ENCODE measurements around the gene IGFLR1. TPM values are rescaled to one million over a fixed set of nuclear protein-coding genes. Genes with fewer than 3 reads are reported as not detected.

Gene IGFLR1
- total and polyA plus RNA-seq, 8 donors, result 1.3 to 17.3 (median 7.3) TPM

- Histone ChIP-seq H3K27ac (no peak overlapping the region), H3K4me3 (no peak overlapping the region), H3K9me3 (no peaks in the 10 kb centered on the region), H3K4me1 (no peaks in the 10 kb centered on the region), H3K27me3 (no peaks in the 10 kb centered on the region), H3K36me3 (no peaks in the 10 kb centered on the region)
- FAIRE-seq (no peak), ATAC-seq (no peak), DNase-seq (no peak)
- WGBS, 2 donors, result 93 to 94% methylated on average over 10 of the region's 10 CpGs
- TF ChIP-seq CTCF (IDR thresholded peaks at IDR 0.05), result no peak
- intact Hi-C loops (cut with DNase I), result no loop called here
These were observed 43.0 kb upstream of the IGFLR1 start for GRCh38 chr19:35785339-35785627.

GRCh38 chr19:35784503-35785338, 42.5 kb upstream of the IGFLR1 start:
- TF ChIP-seq CTCF (IDR thresholded peaks at IDR 0.05), result no peak
- intact Hi-C loops (cut with DNase I), result no loop called here
- no peaks in the 10 kb centered on the region for H3K36me3 ChIP-seq
- H3K9me3 ChIP-seq, result no peaks in the 10 kb centered on the region
- WGBS, 2 donors, result 85 to 86% methylated on average over 31 to 45 of the region's 45 CpGs
- no peak overlapping the region for H3K4me3 ChIP-seq
- ATAC-seq, result peak in 1 of 4 donors; percentile 19
- H3K4me1 ChIP-seq, result no peaks in the 10 kb centered on the region
- FAIRE-seq, result no peak
- no peak overlapping the region for H3K27ac ChIP-seq
- no peaks in the 10 kb centered on the region for H3K27me3 ChIP-seq
- peak in 1 of 6 donors; percentile 72 for DNase-seq

GRCh38 chr19:35783469-35784434, 41.5 kb upstream of the IGFLR1 start:
- FAIRE-seq (no peak), DNase-seq (peak in 1 of 6 donors; percentile 49), ATAC-seq (no peak)
- intact Hi-C loops (cut with DNase I), result no loop called here
- H3K9me3 ChIP-seq, result no peaks in the 10 kb centered on the region
- H3K4me1 ChIP-seq, result no peaks in the 10 kb centered on the region
- H3K27ac ChIP-seq, result no peak overlapping the region
- H3K36me3 ChIP-seq, result no peaks in the 10 kb centered on the region
- no peak overlapping the region for H3K4me3 ChIP-seq
- WGBS, 2 donors, result 89 to 90% methylated on average over 23 to 28 of the region's 28 CpGs
- TF ChIP-seq CTCF (IDR thresholded peaks at IDR 0.05), result no peak
- H3K27me3 ChIP-seq, result no peaks in the 10 kb centered on the region

- WGBS, 2 donors, result 93 to 95% methylated on average over 10 to 12 of the region's 12 CpGs
- H3K27me3 ChIP-seq, result no peaks in the 10 kb centered on the region
- ATAC-seq, result no peak
- no peak overlapping the region for H3K27ac ChIP-seq
- TF ChIP-seq CTCF (IDR thresholded peaks at IDR 0.05), result no peak
- no peaks in the 10 kb centered on the region for H3K36me3 ChIP-seq
- no peak for DNase-seq
- no peaks in the 10 kb centered on the region for H3K9me3 ChIP-seq
- no peaks in the 10 kb centered on the region for H3K4me1 ChIP-seq
- no peak for FAIRE-seq
- intact Hi-C loops (cut with DNase I), result no loop called here
- no peak overlapping the region for H3K4me3 ChIP-seq
These were observed 40.3 kb upstream of the IGFLR1 start for GRCh38 chr19:35782589-35782988.

Measured in pancreas (tissue), 10 donors.